GM23338 (cell line): Measurements from ENCODE around the gene RPL31. TPM values are rescaled to one million over a fixed set of nuclear protein-coding genes. Genes with fewer than 3 reads are reported as not detected.

Experiments
- ATAC-seq: fragments of 200-7000 bp; cut with Tn5 transposase; 3 replicates; pipeline ENCODE4 v1.9.1; 2020
- DNase-seq: peaks from one replicate; pipeline ENCODE4 v3.0.0-alpha.2; 2015; ENCODE audit warnings: low spot score
- H2AFZ ChIP-seq: fragments of 200-600 bp; sonication (generic); 2 replicates; pipeline ENCODE4 v1.8.0; 2016; ENCODE audit warnings: antibody characterized with exemption, mild to moderate bottlenecking, moderate library complexity
- H3F3A ChIP-seq: fragments of 200-600 bp; sonication (generic); replicated peaks from 2 replicates; pipeline ENCODE4 v1.8.0; 2017; ENCODE audit warnings: antibody characterized with exemption, mixed run types, low read depth
- H3K27ac ChIP-seq: fragments of 200-600 bp; sonication (generic); 2 replicates; pipeline ENCODE4 v1.6.1; 2016; ENCODE audit warnings: low read depth
- H3K27me3 ChIP-seq: fragments of 200-600 bp; sonication (generic); 2 replicates; pipeline ENCODE4 v1.8.0; 2016; ENCODE audit warnings: mild to moderate bottlenecking, mixed run types, moderate library complexity; ENCODE audit not compliant: insufficient read depth
- H3K36me3 ChIP-seq: fragments of 200-600 bp; sonication (generic); 2 replicates; pipeline ENCODE4 v1.8.0; 2016; ENCODE audit warnings: mild to moderate bottlenecking; ENCODE audit not compliant: insufficient read depth
- H3K4me1 ChIP-seq: fragments of 200-600 bp; sonication (generic); 2 replicates; pipeline ENCODE4 v1.8.0; 2016; ENCODE audit warnings: mild to moderate bottlenecking, moderate library complexity; ENCODE audit not compliant: insufficient read depth
- H3K4me2 ChIP-seq: fragments of 200-600 bp; sonication (generic); 2 replicates; pipeline ENCODE4 v1.7.1; 2017; ENCODE audit warnings: mixed run types
- H3K4me3 ChIP-seq: fragments of 200-600 bp; sonication (generic); 2 replicates; pipeline ENCODE4 v1.6.1; 2016; ENCODE audit warnings: mixed run types
- H3K79me2 ChIP-seq: fragments of 200-600 bp; sonication (generic); replicated peaks from 2 replicates; pipeline ENCODE4 v1.8.0; 2017; ENCODE audit warnings: mild to moderate bottlenecking; ENCODE audit not compliant: insufficient read depth
- H3K9me2 ChIP-seq: fragments of 200-600 bp; sonication (generic); 2 replicates; pipeline ENCODE4 v1.8.0; 2017; ENCODE audit not compliant: insufficient read depth
- H4K20me1 ChIP-seq: fragments of 200-600 bp; sonication (generic); replicated peaks from 2 replicates; pipeline ENCODE4 v1.8.0; 2017; ENCODE audit warnings: mild to moderate bottlenecking; ENCODE audit not compliant: insufficient read depth
- H3K27ac Mint-ChIP-seq: 2 replicates; pipeline ENCODE4 v1.8.0; 2020; ENCODE audit warnings: inconsistent platforms, mild to moderate bottlenecking, moderate library complexity, mixed read lengths
- H3K27me3 Mint-ChIP-seq: 3 replicates; pipeline ENCODE4 v1.8.0; 2022; ENCODE audit warnings: low read depth, mild to moderate bottlenecking, moderate library complexity, mixed read lengths, inconsistent platforms; ENCODE audit not compliant: insufficient read depth, poor library complexity
- H3K36me3 Mint-ChIP-seq: 3 replicates; pipeline ENCODE4 v1.8.0; 2021; ENCODE audit warnings: low read depth, mild to moderate bottlenecking, inconsistent platforms, moderate library complexity, mixed read lengths
- H3K4me1 Mint-ChIP-seq: 3 replicates; pipeline ENCODE4 v1.8.0; 2020; ENCODE audit warnings: mild to moderate bottlenecking, inconsistent platforms, mixed read lengths
- H3K4me3 Mint-ChIP-seq: 3 replicates; pipeline ENCODE4 v1.8.0; 2021; ENCODE audit warnings: moderate library complexity, mild to moderate bottlenecking, inconsistent platforms, mixed read lengths
- H3K9me3 Mint-ChIP-seq: 3 replicates; pipeline ENCODE4 v1.8.0; 2020; ENCODE audit warnings: moderate library complexity, mild to moderate bottlenecking, inconsistent platforms, mixed read lengths
- CREB1 ChIP-seq: fragments of 250-450 bp; sonication (Bioruptor Pico); IDR thresholded peaks from 2 replicates; pipeline ENCODE4 v1.5.0; 2020; ENCODE audit warnings: low read depth, mild to moderate bottlenecking, moderate library complexity
- ETS1 ChIP-seq: IDR thresholded peaks from 2 replicates; pipeline ENCODE4 v1.6.1; 2016; ENCODE audit warnings: antibody characterized with exemption
- EZH2 ChIP-seq: fragments of 200-600 bp; sonication (generic); IDR thresholded peaks from one replicate; pipeline ENCODE4 v1.8.0; 2017; ENCODE audit warnings: antibody characterized with exemption, mild to moderate bottlenecking, low read depth; ENCODE audit not compliant: unreplicated experiment
- EZH2phosphoT487 ChIP-seq: fragments of 200-600 bp; sonication (generic); IDR thresholded peaks from one replicate; pipeline ENCODE4 v1.8.1; 2018; ENCODE audit warnings: antibody characterized with exemption; ENCODE audit not compliant: unreplicated experiment
- JUNB ChIP-seq: IDR thresholded peaks from one replicate; pipeline ENCODE4 v1.6.1; 2016; ENCODE audit warnings: antibody characterized with exemption; ENCODE audit not compliant: unreplicated experiment
- NANOG ChIP-seq: IDR thresholded peaks from 2 replicates; pipeline ENCODE4 v1.6.1; 2016; ENCODE audit warnings: antibody characterized with exemption, borderline replicate concordance
- POLR2AphosphoS5 ChIP-seq: IDR thresholded peaks from 2 replicates; pipeline ENCODE4 v1.6.1; 2016; ENCODE audit warnings: antibody characterized with exemption, low read depth
- STAT1 ChIP-seq: IDR thresholded peaks from one replicate; pipeline ENCODE4 v1.6.1; 2016; ENCODE audit warnings: antibody characterized with exemption; ENCODE audit not compliant: unreplicated experiment
- ZNF114 ChIP-seq: fragments of 250-450 bp; sonication (Bioruptor Pico); IDR thresholded peaks from 2 replicates; pipeline ENCODE4 v1.5.0; 2020; ENCODE audit warnings: mild to moderate bottlenecking, moderate library complexity
- ZNF331 ChIP-seq: fragments of 250-450 bp; sonication (Bioruptor Pico); IDR thresholded peaks from 2 replicates; pipeline ENCODE4 v1.5.0; 2020; ENCODE audit warnings: low read depth, mild to moderate bottlenecking, moderate library complexity
- ZNF462 ChIP-seq: fragments of 250-450 bp; sonication (Bioruptor Pico); IDR thresholded peaks from 2 replicates; pipeline ENCODE4 v1.5.0; 2020; ENCODE audit warnings: mild to moderate bottlenecking, moderate library complexity
- polyA plus RNA-seq: library from polyadenylated mRNA; unstranded; fragments of >200 nt; fragmentation: Nextera tagmentation; extraction: Ambion mirVana; gene quantifications from 2 replicates; pipeline ENCODE4 v1.2.1, GENCODE V29; 2016
- total RNA-seq: library from RNA; depleted of rRNA; stranded (reverse); fragments of >200 nt; shearing (Covaris generic); gene quantifications from 2 replicates; pipeline ENCODE4 v1.2.3, GENCODE V29; 2014
- TF ChIP-seq, protein P1 (sequence below): IDR thresholded peaks from one replicate; pipeline ENCODE4 v1.6.1; 2018; ENCODE audit warnings: antibody characterized with exemption; ENCODE audit not compliant: unreplicated experiment
- TF ChIP-seq, protein P2 (sequence below), 2 experiments: fragments of 200-600 bp in 1 of 2; sonication (generic) in 1 of 2; conservative IDR thresholded peaks; 2 replicates each; pipeline versions ENCODE4 v1.5.1 to v1.6.1; 2016 to 2017; ENCODE audit warnings: antibody characterized with exemption in 2 of 2, low read depth in 2 of 2, mild to moderate bottlenecking in 2 of 2, moderate library complexity in 1 of 2

RPL31 gene
- total and polyA plus RNA-seq, 2 experiments from 2014 or later: 819 to 3,213 TPM

GRCh38 chr2:100967716-100968115, 34.4 kb upstream of the RPL31 start:
- Mint-ChIP-seq H3K36me3 (no peaks in the 10 kb centered on the region), H3K27ac (no peak overlapping the region), H3K9me3 (no peaks in the 10 kb centered on the region), H3K4me1 (peaks cover 6% of the 10 kb centered on the region; the same call in 2 of the 3 replicates), H3K4me3 (no peak overlapping the region), H3K27me3 (peaks cover 3% of the 10 kb centered on the region)
- Histone ChIP-seq H2AFZ (no peak overlapping the region), H3K36me3 (no peaks in the 10 kb centered on the region), H3K27me3 (no peaks in the 10 kb centered on the region), H3K9me2 (peaks cover 8% of the 10 kb centered on the region; the same call in 1 of the 2 replicates), H3K27ac (no peak overlapping the region), H3K4me3 (no peak overlapping the region), H3F3A (no peaks in the 10 kb centered on the region), H4K20me1 (no peaks in the 10 kb centered on the region), H3K4me1 (no peaks in the 10 kb centered on the region), H3K79me2 (no peaks in the 10 kb centered on the region), H3K4me2 (no peak overlapping the region)
- TF ChIP-seq ZNF462: no peak
- TF ChIP-seq NANOG: no peak
- TF ChIP-seq EZH2: no peak
- TF ChIP-seq ZNF114 (CRISPR knock-in tag): no peak
- TF ChIP-seq, protein P1, sequence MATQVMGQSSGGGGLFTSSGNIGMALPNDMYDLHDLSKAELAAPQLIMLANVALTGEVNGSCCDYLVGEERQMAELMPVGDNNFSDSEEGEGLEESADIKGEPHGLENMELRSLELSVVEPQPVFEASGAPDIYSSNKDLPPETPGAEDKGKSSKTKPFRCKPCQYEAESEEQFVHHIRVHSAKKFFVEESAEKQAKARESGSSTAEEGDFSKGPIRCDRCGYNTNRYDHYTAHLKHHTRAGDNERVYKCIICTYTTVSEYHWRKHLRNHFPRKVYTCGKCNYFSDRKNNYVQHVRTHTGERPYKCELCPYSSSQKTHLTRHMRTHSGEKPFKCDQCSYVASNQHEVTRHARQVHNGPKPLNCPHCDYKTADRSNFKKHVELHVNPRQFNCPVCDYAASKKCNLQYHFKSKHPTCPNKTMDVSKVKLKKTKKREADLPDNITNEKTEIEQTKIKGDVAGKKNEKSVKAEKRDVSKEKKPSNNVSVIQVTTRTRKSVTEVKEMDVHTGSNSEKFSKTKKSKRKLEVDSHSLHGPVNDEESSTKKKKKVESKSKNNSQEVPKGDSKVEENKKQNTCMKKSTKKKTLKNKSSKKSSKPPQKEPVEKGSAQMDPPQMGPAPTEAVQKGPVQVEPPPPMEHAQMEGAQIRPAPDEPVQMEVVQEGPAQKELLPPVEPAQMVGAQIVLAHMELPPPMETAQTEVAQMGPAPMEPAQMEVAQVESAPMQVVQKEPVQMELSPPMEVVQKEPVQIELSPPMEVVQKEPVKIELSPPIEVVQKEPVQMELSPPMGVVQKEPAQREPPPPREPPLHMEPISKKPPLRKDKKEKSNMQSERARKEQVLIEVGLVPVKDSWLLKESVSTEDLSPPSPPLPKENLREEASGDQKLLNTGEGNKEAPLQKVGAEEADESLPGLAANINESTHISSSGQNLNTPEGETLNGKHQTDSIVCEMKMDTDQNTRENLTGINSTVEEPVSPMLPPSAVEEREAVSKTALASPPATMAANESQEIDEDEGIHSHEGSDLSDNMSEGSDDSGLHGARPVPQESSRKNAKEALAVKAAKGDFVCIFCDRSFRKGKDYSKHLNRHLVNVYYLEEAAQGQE: no peak
- no peak for TF ChIP-seq CREB1 (CRISPR knock-in tag)
- TF ChIP-seq ETS1: no peak
- no peak for TF ChIP-seq STAT1
- TF ChIP-seq POLR2AphosphoS5: no peak
- TF ChIP-seq ZNF331 (CRISPR knock-in tag): no peak
- TF ChIP-seq JUNB: no peak
- TF ChIP-seq, protein P2, sequence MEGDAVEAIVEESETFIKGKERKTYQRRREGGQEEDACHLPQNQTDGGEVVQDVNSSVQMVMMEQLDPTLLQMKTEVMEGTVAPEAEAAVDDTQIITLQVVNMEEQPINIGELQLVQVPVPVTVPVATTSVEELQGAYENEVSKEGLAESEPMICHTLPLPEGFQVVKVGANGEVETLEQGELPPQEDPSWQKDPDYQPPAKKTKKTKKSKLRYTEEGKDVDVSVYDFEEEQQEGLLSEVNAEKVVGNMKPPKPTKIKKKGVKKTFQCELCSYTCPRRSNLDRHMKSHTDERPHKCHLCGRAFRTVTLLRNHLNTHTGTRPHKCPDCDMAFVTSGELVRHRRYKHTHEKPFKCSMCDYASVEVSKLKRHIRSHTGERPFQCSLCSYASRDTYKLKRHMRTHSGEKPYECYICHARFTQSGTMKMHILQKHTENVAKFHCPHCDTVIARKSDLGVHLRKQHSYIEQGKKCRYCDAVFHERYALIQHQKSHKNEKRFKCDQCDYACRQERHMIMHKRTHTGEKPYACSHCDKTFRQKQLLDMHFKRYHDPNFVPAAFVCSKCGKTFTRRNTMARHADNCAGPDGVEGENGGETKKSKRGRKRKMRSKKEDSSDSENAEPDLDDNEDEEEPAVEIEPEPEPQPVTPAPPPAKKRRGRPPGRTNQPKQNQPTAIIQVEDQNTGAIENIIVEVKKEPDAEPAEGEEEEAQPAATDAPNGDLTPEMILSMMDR (conservative IDR thresholded peaks at IDR 0.05; ENCODE audit: low read depth in 2 of 2): no peak
- TF ChIP-seq EZH2phosphoT487: no peak
- DNase-seq: no peak
- ATAC-seq: no peak
